HG03439 (cell line): ENCODE measurements around the gene FRMPD4.

Experiments used
- ATAC-seq: cut with Tn5 transposase; IDR thresholded peaks from one replicate; pipeline ENCODE4 v1.9.1; 2021; ENCODE audit warnings: mild to moderate bottlenecking, moderate library complexity; ENCODE audit not compliant: unreplicated experiment

The FRMPD4 gene

DNA sequence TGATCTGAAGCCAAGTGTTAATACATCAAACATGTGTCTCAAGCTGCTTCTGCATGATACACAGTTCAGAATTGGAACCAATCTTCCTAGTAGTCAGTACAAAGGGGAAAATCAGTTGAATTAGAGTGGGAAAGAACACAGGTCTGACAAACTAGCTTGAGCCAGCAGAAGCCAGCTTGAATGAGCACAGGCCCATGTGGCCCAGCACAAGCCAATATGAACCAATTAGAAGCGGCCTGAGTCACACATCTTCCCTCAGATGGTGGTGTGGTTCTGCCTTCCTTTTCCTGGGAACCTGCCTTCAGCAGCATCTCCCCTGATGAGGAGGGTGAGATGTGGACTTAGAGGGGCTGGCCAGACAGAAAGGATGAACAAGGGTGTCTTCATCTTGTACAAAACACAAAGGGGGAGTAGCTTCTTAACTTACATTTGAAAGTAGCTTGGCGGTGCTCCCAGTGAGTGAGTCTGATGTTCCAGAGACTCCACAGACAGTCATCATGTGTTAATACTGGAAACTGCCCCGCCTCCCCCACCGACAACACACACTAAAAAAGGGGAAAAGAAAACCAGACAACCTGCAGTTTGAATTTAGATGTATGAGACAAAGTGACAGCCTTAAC is 72.0 kb downstream of the FRMPD4 start:
- ATAC-seq = no peak

DNA sequence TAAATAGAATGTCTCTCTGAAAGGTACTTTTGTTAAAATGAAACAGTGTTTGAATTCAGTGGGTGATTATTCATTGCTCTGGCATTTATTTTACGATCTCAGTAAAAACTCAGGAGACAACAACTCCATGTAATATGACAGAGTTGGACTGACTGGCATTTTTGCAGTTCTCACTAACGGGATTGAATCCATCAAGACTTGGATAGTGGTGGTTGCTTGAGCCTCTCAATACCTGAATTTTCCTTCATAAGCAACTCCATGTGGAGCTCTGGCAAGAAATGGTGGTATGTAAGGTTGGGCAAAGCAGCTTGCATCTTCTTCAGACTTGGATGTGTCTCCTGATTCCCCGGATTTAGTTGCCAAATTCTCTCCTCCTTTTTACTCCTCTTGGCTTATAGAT is 72.7 kb downstream of the FRMPD4 start:
- ATAC-seq = no peak

DNA sequence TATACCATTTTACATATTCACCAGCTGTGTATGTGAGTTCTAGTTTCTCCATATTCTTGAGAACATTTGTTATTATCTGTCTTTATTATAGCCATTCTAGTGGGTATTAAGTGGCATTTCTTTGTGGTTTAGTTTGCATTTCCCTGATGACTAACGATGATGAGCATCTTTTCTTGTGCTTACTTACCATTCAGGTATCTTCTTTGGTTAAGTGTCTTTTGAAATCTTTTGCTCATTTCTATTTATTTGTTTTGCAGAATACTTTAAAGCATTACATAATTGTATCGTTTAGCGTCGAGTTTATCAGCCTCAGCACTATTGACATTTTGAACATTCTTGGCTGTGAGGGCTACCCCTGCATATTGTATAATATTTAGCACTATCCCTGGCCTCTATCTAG is 85.4 kb downstream of the FRMPD4 start:
- no peak for ATAC-seq

DNA sequence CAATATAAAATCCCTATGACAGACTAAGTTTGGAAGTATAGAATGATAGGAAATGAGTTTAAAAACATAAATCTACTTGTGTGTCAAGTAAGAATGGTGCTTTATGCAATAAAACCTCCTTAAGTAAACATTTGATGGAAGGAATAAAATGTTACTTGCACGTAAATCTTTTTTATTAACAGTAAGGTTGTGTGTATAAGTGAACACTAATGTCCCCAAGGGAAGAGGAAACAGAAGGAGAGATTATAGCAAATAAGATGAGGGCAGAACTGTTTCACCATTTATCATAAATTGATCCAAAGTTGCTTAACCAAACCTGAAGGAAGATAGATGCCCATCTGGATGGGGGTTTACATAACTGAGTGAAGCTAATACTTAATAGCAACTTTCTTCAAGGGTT is 86.8 kb downstream of the FRMPD4 start:
- no peak for ATAC-seq

DNA sequence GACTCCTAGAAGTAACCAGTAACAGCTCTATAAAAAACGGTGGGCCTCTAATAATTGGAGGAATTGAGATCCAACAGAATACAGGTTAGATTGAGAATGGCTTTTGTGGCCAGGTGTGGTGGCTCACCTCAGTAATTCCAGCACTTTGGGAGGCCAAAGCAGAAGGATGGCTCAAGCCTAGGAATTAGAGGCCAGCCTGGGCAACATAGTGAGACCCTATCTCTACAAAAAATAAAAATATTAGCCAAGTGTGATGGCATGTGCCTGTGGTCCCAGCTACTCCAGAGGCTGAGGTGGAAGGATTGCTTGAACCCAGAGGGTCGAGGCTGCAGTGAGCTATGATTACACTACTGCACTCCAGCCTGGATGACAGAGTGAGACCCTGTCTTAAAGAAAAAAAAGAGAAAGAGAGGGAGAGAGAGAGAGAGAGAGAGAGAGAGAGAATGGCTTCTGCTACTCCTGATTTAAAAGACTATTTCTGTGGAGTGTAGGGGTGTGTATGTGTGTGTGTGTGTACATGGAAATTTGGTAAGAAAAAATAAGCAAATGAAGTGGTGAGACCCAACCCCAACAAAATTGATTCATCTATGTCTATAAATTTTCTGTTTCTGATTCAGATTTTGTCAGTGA is 89.3 kb downstream of the FRMPD4 start:
- ATAC-seq = no peak

DNA sequence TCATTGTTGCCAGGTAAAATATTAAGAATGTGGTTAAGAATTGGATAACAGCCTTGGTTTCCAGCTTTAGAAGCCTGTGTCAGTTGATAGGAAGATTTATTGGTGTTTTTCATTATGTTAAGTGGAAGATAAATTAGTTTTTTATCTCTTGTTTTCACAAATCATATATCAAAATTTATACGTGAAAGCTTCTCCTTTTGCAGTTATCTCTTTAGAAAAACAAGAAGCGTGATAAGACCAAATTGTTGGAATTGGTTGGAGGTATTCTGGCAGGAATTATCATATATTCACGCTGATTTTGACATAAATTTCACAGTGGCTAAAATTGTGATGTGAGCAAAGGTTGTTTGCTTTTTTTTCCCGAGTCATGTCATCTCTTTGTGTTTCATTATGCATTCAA is 90.6 kb downstream of the FRMPD4 start:
- ATAC-seq = no peak

DNA sequence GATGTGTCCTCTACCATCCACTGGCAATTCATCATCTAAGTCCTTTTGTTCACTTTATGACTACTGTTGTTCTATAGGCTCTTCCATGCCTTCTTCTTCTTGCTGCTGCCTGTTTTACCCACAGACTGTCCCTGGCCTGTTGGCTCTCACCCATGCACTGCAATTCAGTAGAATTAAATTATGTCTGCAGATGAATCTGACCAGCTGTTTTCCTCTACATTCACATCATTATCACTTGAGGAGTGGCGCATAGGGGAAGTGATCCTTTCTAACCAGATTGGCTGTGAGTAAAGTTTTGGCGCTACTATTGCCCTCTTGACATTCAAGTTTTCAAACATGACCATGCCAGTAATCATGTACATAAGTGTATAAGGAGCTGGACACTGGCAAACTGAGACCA is 91.7 kb downstream of the FRMPD4 start:
- ATAC-seq = no peak

DNA sequence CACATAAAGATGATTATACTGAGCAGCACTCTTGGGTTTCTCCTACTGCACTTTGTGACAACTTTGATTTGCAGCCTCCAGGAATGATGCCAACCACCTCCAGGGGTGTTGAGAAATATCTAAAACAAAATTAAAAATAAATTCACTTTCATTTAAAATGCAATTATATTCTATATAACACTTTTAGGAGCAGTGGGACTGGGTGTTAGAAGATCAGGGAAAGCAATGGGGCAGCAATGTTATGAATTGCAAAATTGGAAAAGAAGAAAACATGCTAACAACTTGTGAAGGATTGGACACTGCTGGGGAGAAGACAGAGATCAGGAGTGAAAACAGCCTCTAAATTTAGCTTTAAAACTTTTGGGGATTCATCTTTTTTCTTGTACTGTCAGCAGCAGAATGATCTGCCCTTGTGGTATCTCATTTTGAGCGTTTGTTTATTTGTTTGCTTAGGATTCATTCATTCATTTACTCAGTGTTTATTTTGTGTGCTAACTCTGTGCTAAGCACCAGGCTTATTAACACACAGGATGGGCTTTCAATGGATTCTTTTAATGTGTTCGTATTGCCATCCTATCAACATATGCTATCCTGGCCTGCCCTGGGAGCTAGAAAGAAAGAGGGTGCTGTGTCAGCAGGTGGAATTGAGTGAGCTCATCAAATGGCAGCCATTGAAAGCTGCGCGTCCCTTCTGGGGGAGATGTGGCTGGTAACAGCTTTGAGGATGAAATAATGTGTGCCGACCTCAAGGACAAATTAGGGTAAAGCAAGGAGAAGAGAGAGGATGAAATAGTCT is 96.5 kb downstream of the FRMPD4 start:
- no peak for ATAC-seq

DNA sequence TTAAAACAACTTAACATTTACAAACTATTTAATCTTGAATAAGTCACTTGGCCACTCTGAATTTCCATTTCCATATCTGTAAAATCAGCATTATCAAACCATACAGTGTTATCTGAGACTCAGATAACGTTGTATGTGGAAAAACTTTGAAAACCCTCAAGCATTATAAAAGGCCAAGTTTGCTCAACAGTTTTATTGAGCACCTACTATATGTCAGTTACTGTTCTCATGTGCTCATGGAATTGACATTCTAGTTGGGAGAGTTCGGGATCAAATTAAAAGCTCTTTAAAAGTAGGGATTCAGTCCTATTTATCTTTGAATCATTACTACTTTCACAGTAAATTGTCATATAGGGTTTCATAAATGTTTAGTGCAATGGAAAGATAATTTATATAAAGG is 97.9 kb downstream of the FRMPD4 start:
- ATAC-seq = no peak

DNA sequence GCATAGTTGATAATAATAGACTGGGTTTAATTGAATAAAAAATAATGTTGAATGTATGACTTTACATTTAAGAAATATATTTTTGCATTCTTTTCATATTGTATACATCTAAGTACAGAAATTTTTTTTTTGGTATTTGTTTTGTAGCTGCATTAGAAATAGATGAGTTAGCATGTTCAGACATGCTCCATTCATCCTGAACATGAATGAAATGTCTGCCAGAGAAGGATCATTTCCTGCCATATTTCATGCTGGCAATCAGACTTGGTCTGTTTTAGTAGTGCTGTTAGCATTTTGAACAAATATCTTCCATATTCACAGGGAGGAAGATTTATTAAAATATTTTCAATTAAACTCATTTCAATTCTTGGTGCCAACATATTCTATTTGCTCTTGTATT is 98.9 kb downstream of the FRMPD4 start:
- ATAC-seq = no peak

DNA sequence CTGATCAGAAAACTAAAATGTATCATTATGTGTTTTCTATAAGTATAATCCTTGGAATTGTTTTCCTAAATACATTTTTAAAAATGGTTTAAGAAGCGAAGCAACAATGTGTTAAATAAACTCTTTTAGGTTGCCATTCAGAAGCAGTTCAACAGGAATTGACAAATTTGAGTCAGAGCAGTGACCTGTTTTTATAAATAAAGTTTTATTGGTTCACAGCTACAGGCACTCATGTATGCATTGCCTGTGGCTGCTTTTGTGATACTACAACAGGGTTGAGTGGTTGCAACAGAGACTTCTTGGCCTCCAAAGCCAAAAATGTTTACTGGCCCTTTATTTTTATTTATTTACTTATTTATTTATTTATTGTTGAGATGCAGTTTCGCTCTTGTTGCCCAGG is 99.5 kb downstream of the FRMPD4 start:
- ATAC-seq = no peak

DNA sequence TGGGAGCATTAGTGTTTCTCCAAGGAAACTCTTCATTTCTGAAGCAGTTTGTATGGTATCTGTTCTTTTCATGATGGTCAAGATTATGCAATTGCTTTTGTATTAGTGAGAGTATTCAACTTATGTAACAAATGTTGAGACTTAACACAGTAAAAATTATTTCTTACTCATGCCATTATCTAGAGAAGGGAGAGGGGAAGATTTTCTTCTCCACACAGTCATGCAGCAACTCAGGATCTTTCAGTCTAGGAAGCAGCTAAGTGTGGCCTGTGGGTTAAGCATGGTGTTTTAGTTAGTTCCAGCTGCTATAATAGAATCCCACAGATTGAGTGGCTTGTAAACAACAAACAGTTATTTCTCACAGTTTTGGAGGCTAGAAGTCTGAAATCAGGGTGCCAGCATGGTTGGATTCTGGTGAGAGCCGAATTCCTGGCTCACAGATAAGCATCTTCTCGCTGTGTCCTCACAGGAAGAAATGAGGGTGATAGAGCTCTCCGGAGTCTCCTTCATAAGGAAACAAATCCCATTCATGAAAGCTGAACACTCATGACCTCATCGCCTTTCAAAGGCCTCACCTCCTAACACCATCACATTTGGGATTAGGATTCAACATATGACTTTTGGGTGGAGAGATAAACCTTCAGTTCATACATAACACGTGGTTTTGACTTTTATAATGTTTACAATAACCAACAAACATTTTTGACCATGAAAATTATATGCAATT is 101.2 kb downstream of the FRMPD4 start:
- ATAC-seq = no peak

DNA sequence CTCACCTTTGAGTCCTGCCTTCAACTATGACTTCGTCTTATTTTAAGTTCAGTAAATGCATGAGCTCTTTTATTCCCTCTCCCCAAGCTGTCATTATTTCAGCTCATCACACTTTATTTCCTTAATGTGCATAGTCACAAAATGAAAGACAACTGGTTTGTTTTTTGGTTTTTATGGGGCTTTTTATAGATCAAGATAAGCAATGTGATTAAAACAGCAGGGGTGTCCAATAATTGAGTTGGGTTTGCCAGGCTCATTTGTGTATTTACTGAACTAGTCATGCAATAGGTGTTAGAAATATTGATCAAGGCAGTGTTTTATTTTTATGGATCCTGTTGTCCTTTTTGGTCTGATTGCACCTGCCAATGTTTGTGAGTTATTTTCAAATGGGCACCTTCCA is 102.2 kb downstream of the FRMPD4 start:
- no peak for ATAC-seq

DNA sequence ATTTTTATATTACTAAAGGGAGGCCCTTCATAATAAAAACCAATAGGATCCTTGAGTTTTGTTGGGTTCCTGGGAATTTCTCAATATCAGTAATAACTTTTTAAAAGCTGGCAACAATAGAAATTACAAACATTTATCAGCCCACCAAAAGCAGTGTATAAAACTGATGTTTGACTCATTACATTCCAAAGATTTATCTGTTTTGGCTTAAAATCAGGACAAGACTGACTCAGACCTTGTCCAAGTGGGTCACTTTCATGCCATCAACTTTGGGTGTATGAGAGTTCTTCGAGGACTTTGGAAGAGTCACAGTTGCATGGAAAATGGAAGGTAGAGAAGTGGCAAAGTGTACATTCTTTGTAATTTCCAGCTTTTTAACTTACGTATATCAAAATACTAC is 102.8 kb downstream of the FRMPD4 start:
- no peak for ATAC-seq

DNA sequence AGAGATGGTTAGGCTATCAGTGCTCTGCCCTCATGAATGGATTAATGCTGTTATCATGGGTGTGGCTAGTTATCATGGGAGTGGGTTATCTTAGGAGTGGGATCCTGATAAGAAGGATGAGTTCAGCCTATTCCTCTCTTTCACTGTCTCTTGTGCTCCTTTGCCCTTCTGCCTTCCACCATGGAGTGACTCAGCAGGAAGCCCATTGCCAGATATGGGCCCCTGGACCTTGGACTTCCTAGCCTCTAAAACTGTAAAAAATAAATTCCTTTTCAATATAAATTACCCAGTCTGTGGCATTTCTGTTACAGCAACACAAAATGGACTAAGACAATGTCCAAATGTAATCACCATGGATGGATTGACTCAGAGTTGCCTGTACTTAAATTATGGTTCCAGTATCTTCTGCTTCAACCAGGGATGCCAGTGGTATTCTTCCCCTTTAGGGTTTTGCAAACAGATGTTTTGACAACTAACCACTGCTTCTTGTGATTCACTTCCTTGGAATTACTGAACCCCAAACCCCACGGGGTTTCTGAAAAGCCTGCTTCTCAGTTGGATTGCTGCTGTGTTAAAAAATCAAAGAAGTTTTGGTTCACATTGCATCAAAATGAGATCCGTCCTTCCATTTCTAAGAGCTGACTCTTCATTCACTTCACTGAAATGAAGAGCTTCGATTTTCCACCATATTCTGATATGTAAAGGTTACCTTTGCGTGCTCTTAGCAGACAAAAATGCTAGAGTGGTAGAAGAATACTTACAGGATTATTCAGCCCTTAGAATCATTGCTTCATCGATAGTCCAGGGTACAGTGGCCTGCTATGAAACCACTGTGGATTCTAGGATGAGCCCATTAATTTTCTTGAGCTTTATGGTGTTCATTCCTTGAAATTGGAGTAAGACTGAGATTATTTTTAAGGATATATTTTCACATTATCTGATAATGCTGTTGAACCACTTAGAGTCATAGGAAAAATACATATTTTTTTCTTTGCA is 107.7 kb downstream of the FRMPD4 start:
- ATAC-seq = no peak

DNA sequence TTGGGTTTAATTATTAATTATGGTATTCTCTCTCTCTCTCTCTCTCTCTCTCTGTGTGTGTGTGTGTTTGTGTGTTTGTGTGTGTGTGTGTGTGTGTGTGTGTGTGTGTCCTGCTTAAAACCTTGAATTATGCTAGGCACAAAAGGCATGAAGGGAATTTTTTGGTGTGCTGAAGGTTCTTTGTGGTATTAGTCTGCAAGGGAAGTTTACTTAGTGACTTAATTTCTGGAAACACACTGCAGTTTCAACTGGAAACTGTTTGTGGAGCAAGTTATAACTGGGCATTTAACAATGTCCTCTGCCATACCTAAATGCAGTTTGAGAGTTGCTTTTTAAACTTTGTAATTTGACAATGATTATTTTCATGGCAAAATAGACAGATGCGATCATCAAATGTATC is 111.7 kb downstream of the FRMPD4 start:
- no peak for ATAC-seq

DNA sequence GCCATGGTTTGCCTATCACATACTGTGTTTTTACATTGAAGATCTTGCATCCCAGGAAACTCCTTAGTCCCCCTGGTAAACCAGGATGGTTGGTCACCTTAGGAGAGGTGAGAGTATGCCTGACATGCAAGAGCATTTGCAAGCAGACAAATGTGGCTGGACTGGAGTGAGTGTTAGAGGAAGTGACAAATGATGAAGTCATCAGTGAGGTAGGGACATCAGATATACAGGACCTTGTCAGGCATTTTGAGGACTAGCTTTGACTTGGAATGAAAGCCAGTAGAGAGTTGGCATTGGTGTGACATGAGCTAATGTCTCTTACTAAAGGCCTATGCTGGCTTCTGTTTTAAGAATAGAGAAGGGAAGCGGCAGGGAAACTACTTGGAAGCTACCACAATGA is 124.9 kb downstream of the FRMPD4 start:
- no peak for ATAC-seq

DNA sequence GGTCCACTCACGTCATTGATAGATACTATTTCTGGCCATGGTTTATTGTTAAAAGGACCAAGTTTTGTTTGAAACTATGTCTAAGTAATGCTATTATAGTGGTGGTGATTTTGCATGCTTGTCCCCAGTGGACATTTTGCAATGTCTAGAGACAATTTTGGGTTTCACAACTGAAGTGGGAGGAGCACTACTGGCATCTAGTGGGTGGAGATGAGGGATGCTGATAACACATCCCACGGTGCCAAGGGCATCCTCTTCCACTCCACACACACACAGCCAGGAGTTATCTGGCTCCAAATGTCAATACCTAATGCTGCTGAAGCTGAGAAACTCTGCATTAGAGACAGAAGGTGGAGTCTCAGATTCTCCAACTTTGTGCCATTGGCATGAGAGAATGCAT is 131.2 kb downstream of the FRMPD4 start:
- no peak for ATAC-seq

DNA sequence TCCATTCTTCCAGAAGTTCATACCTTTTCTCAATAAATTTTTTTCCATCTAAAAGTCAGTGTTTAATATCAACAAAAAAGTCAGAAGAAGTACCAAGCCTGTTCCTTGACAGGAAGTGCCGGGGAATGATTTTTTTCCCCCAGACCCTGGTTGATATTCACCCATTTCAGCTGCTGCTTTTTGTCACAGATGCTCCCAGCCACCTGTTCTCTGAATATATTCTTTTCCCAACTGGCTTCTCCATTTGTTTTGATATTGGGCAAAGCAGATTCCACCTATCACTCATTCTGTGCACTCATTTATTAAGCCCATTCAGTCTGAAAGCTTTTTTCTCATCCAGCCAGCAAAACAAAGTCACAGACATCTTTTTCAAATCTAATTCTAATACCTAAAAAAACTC is 139.9 kb downstream of the FRMPD4 start:
- ATAC-seq = no peak

DNA sequence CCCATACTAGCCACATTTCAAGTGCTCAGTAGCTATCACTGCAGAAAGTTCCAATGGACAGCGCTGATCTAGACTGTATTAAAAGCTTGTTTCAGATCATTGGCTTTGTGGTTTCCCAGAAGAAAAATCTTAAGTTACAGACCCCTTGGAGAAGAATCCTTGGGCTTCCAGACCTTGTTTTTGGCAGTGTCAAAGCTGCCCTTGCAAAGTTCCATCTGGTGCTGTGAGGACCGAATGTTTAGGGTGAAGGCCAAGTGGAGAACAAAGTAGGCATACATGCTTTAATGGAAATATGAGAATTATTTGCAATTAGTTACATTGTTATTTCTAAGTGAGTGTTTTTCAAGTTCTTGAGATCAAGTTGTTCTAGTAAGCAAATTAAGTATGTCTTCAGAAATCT is 144.7 kb downstream of the FRMPD4 start:
- no peak for ATAC-seq
